IMR-90 (cell line): ENCODE data around the gene TAF3. TPM values are rescaled to one million over a fixed set of nuclear protein-coding genes. Genes with fewer than 3 reads are reported as not detected.

Experiments
- ATAC-seq: fragments of 200-7000 bp; cut with Tn5 transposase; 2 replicates; pipeline ENCODE4 v1.9.1; 2020; ENCODE audit warnings: low read depth, mild to moderate bottlenecking, moderate library complexity
- BruUV-seq: library from RNA; stranded (reverse); fragments of 400-500 nt; replicated peaks from 2 replicates; lab custom pipeline; 2021; lab: Mats Ljungman, UMichigan
- CTCF ChIA-PET: fragments of 300-600 bp; formaldehyde crosslinking; extraction: SDS; loops from one replicate; lab custom pipeline; 2021; ENCODE audit warnings: antibody characterized with exemption; lab: Yijun Ruan, JAX
- POLR2A ChIA-PET: fragments of 300-600 bp; sonication (Branson Sonifier 250); formaldehyde crosslinking; loops from one replicate; lab custom pipeline; 2022; ENCODE audit warnings: antibody characterized with exemption; ENCODE audit not compliant: unreplicated experiment; lab: Charles Lee
- DNase-seq: peaks from one replicate; pipeline ENCODE4 v3.0.0; 2013
- H2AFZ ChIP-seq: replicated peaks from 2 replicates; pipeline ENCODE3; 2013; ENCODE audit warnings: low read length, mild to moderate bottlenecking; ENCODE audit not compliant: poor library complexity
- H2AK5ac ChIP-seq: 2 replicates; pipeline ENCODE4 v1.6.1; 2013; ENCODE audit warnings: low read depth, low read length, inconsistent platforms
- H2AK9ac ChIP-seq: replicated peaks from 2 replicates; pipeline ENCODE3; 2013; ENCODE audit warnings: mild to moderate bottlenecking, low read depth, low read length, moderate library complexity; ENCODE audit not compliant: poor library complexity
- H2BK120ac ChIP-seq: 2 replicates; pipeline ENCODE4 v1.6.1; 2013; ENCODE audit warnings: low read depth, low read length, inconsistent platforms
- H2BK15ac ChIP-seq: 3 replicates; pipeline ENCODE4 v1.6.1; 2013; ENCODE audit warnings: low read depth, low read length, inconsistent platforms
- H2BK20ac ChIP-seq: 2 replicates; pipeline ENCODE4 v1.6.1; 2013; ENCODE audit warnings: low read depth, mild to moderate bottlenecking, inconsistent platforms, low read length, moderate library complexity
- H2BK5ac ChIP-seq: 2 replicates; pipeline ENCODE4 v1.6.1; 2013; ENCODE audit warnings: mild to moderate bottlenecking, low read depth, low read length, inconsistent platforms; ENCODE audit not compliant: poor library complexity, severe bottlenecking
- H3K14ac ChIP-seq: replicated peaks from 2 replicates; pipeline ENCODE4 v1.6.1; 2013; ENCODE audit warnings: low read depth, low read length, inconsistent platforms
- H3K18ac ChIP-seq: 2 replicates; pipeline ENCODE4 v1.6.1; 2013; ENCODE audit warnings: low read depth, low read length, control low read depth
- H3K23ac ChIP-seq: 2 replicates; pipeline ENCODE4 v1.6.1; 2013; ENCODE audit warnings: low read depth, low read length, inconsistent platforms
- H3K27ac ChIP-seq: 2 replicates; pipeline ENCODE4 v1.5.1; 2013; ENCODE audit warnings: mild to moderate bottlenecking, control low read depth, low read length; ENCODE audit not compliant: insufficient read depth
- H3K27me3 ChIP-seq: 2 replicates; pipeline ENCODE4 v1.6.1; 2013; ENCODE audit warnings: low read length; ENCODE audit not compliant: control insufficient read depth, insufficient read depth
- H3K36me3 ChIP-seq: 2 replicates; pipeline ENCODE4 v1.6.1; 2013; ENCODE audit warnings: low read length, mixed read lengths; ENCODE audit not compliant: control insufficient read depth, insufficient read depth
- H3K4ac ChIP-seq: 2 replicates; pipeline ENCODE4 v1.6.1; 2013; ENCODE audit warnings: low read depth, low read length, inconsistent platforms
- H3K4me1 ChIP-seq: 2 replicates; pipeline ENCODE4 v1.6.1; 2013; ENCODE audit warnings: low read length, mixed read lengths; ENCODE audit not compliant: control insufficient read depth, insufficient read depth
- H3K4me2 ChIP-seq: 2 replicates; pipeline ENCODE4 v1.6.1; 2013; ENCODE audit warnings: low read depth, mild to moderate bottlenecking, control low read depth, low read length, moderate library complexity
- H3K4me3 ChIP-seq: 2 replicates; pipeline ENCODE4 v1.5.1; 2013; ENCODE audit warnings: low read depth, mild to moderate bottlenecking, control low read depth, low read length, moderate library complexity; ENCODE audit not compliant: insufficient read depth
- H3K56ac ChIP-seq: 2 replicates; pipeline ENCODE4 v1.6.1; 2013; ENCODE audit warnings: low read length, inconsistent platforms; ENCODE audit not compliant: insufficient read depth; ENCODE audit errors: extremely low read depth
- H3K79me1 ChIP-seq, 2 experiments: 2 replicates each; pipeline ENCODE4 v1.6.1; 2013; ENCODE audit warnings: low read length in 2 of 2, inconsistent platforms in 1 of 2, low read depth in 1 of 2
- H3K9ac ChIP-seq: 2 replicates; pipeline ENCODE4 v1.6.1; 2013; ENCODE audit warnings: low read depth, low read length, control low read depth
- H3K9me1 ChIP-seq: 2 replicates; pipeline ENCODE4 v1.6.1; 2013; ENCODE audit warnings: low read length, inconsistent platforms; ENCODE audit not compliant: insufficient read depth
- H3K9me3 ChIP-seq: 2 replicates; pipeline ENCODE4 v1.6.1; 2013; ENCODE audit warnings: low read length; ENCODE audit not compliant: control insufficient read depth, insufficient read depth
- H4K20me1 ChIP-seq: 2 replicates; pipeline ENCODE4 v1.6.1; 2013; ENCODE audit warnings: low read length, inconsistent platforms; ENCODE audit not compliant: insufficient read depth
- H4K5ac ChIP-seq: 2 replicates; pipeline ENCODE4 v1.6.1; 2013; ENCODE audit warnings: mild to moderate bottlenecking, low read depth, low read length, control low read depth
- H4K8ac ChIP-seq, 2 experiments: 2 replicates each; pipeline ENCODE4 v1.6.1; 2013; ENCODE audit warnings: low read depth in 2 of 2, low read length in 2 of 2, control low read depth in 1 of 2, inconsistent platforms in 1 of 2
- H4K91ac ChIP-seq: 2 replicates; pipeline ENCODE4 v1.6.1; 2013; ENCODE audit warnings: low read depth, low read length, inconsistent platforms; ENCODE audit not compliant: insufficient read depth
- RFX5 ChIP-seq: IDR thresholded peaks from 2 replicates; pipeline ENCODE4 v1.8.0; 2012; ENCODE audit warnings: low read depth, mild to moderate bottlenecking, low read length, moderate library complexity
- WGBS, 2 experiments: methylation state at CpG; one replicate each; pipeline versions ENCODE4 v1.1.5 to v1.1.7; 2013; ENCODE audit warnings: missing lambda C conversion rate in 2 of 2; ENCODE audit not compliant: insufficient read length in 1 of 2; ENCODE audit errors: extremely low coverage in 2 of 2; 5-methylcytosine and 5-hydroxymethylcytosine counted together
- dilution Hi-C: fragments of 300-500 bp; cut with HindIII; formaldehyde crosslinking; loops from one replicate; pipeline ENCODE4 v1.14.3; 2018; ENCODE audit warnings: low sequenced_read_pairs; ENCODE audit not compliant: unreplicated experiment
- in situ Hi-C: fragments of 300-500 bp; cut with MboI; formaldehyde crosslinking; loops from 3 replicates; pipeline ENCODE4 v1.14.3; 2019; ENCODE audit warnings: low sequenced_read_pairs, inconsistent platforms, mixed read lengths
- intact Hi-C: fragments of 100-400 bp; cut with micrococcal nuclease; formaldehyde crosslinking; loops from 2 replicates; pipeline ENCODE4 v1.10.0; 2022
- polyA plus RNA-seq, 3 experiments: library from polyadenylated mRNA; depleted of rRNA; stranded (reverse); fragments of >200 nt; gene quantifications; 2 replicates each; pipeline ENCODE4 v1.2.3, GENCODE V29; 2012; ENCODE audit warnings: low replicate concordance in 1 of 3
- total RNA-seq: library from RNA; depleted of rRNA; stranded (reverse); fragments of >200 nt; gene quantifications from 2 replicates; pipeline ENCODE4 v1.2.3, GENCODE V29; 2012

The TAF3 gene
- total and polyA plus RNA-seq, 2 of the 4 experiments (the other 2 are of a cell fraction): 1.4 to 2.3 TPM

- H3K36me3 ChIP-seq: peaks cover 4% of the 10 kb centered on the region
Observed at GRCh38 chr10:7824251-7824650, 5.9 kb downstream of the TAF3 start.

More at GRCh38 chr10:7824251-7824650, 5.9 kb downstream of the TAF3 start:
- Histone ChIP-seq H3K27ac (no peak overlapping the region), H3K79me1 (peaks cover 12 to 28% of the 10 kb centered on the region in 2 experiments), H3K9me3 (no peaks in the 10 kb centered on the region), H2AFZ (no peak overlapping the region), H2BK15ac (no peak overlapping the region), H3K4me3 (no peak overlapping the region), H3K18ac (no peak overlapping the region), H4K91ac (no peak overlapping the region), H3K4ac (no peak overlapping the region), H3K4me2 (no peak overlapping the region), H4K20me1 (peaks cover 2% of the 10 kb centered on the region; the same call in 1 of the 2 replicates), H2BK120ac (no peak overlapping the region), H3K27me3 (no peaks in the 10 kb centered on the region), H3K14ac (no peak overlapping the region), H2BK20ac (no peak overlapping the region), H2AK5ac (no peak overlapping the region), H4K5ac (no peak overlapping the region), H2BK5ac (no peak overlapping the region), H3K56ac (no peak overlapping the region), H3K9me1 (0 out of 2 replicates have a peak, but pooled peaks cover 2% of the 10 kb centered on the region), H2AK9ac (no peak overlapping the region), H3K9ac (no peak overlapping the region), H3K4me1 (no peaks in the 10 kb centered on the region), H3K23ac (no peak overlapping the region), H4K8ac (no peak overlapping the region)
- ATAC-seq: no peak
- POLR2A ChIA-PET: no interaction called here
- no CpG with 5 or more reads among the region's 3 CpGs for WGBS, 2 experiments
- no peak for DNase-seq
- in situ Hi-C loops (no loop called here), intact Hi-C loops (no loop called here), dilution Hi-C loops (no loop called here)
- no TSS peak for BruUV-seq
- TF ChIP-seq RFX5: no peak
- CTCF ChIA-PET: interaction anchor here (0.6 to 1.4 kb wide), 3 partner anchors 11 to 68 kb away, joined by 3 read pairs; no protein-coding TSS in a partner anchor
